Right lung (tissue), 5 donors: ENCODE data around the gene PIP4K2B. TPM values are rescaled to one million over a fixed set of nuclear protein-coding genes. Genes with fewer than 3 reads are reported as not detected.
A peak's percentile ranks its signal among the peaks of the same experiment; 100 is the strongest.
"Not testable (repeated sequence)": the region's sequence is repeated elsewhere in the genome, so short reads cannot be mapped to it uniquely, and the experiment has no call there.

Experiments used
- DNase-seq, 2 donors: peaks; one replicate each; pipeline ENCODE4 v3.0.0-alpha.2; 2013
- polyA plus RNA-seq, 5 donors: library from polyadenylated mRNA; unstranded; fragments of 120-200 nt; gene quantifications; one replicate each; pipeline versions ENCODE4 v1.2.1 to v1.2.3, GENCODE V29; 2013; ENCODE audit warnings: inconsistent platforms in 1 of 5, low replicate concordance in 1 of 5; ENCODE audit not compliant: insufficient read length in 5 of 5, insufficient read depth in 1 of 5

PIP4K2B gene
- polyA plus RNA-seq, 5 donors: 80.6 to 92.5 (median 84.1) TPM

- DNase-seq: no peak
These were observed 67.6 kb downstream of the PIP4K2B start for GRCh38 chr17:38731526-38732294.

- DNase-seq: no peak
These were observed 68.6 kb downstream of the PIP4K2B start for GRCh38 chr17:38730526-38731379.

GRCh38 chr17:38729886-38730525 lies 69.3 kb downstream of the PIP4K2B start, which contains the start of gene CISD3:
CISD3 (plus strand) TSS chr17:38730341; CDS start chr17:38730359, 18 bp downstream.
- DNase-seq: peak; percentile 82 to 84

- no peak for DNase-seq
These were observed 69.9 kb downstream of the PIP4K2B start for GRCh38 chr17:38729368-38729885.

- DNase-seq: no peak
These were observed 71.0 kb downstream of the PIP4K2B start for GRCh38 chr17:38728290-38728831.

- DNase-seq: no peak
These were observed 71.6 kb downstream of the PIP4K2B start for GRCh38 chr17:38727736-38728135.

- DNase-seq: not testable (repeated sequence)
These were observed 73.2 kb downstream of the PIP4K2B start for GRCh38 chr17:38726145-38726544.

GRCh38 chr17:38725066-38725465 lies 74.3 kb downstream of the PIP4K2B start:
- DNase-seq: no peak

- DNase-seq: no peak
These were observed 74.9 kb downstream of the PIP4K2B start for GRCh38 chr17:38724337-38724988.

- DNase-seq: no peak
These were observed 77.6 kb downstream of the PIP4K2B start for GRCh38 chr17:38721802-38722201.

- no peak for DNase-seq
These were observed 78.4 kb downstream of the PIP4K2B start for GRCh38 chr17:38720941-38721340.

- DNase-seq: no peak
These were observed 79.3 kb downstream of the PIP4K2B start for GRCh38 chr17:38719943-38720641.

- no peak for DNase-seq
These were observed 79.9 kb downstream of the PIP4K2B start for GRCh38 chr17:38719289-38719942.

GRCh38 chr17:38717139-38717745 lies 82.1 kb downstream of the PIP4K2B start:
- DNase-seq: no peak

GRCh38 chr17:38716368-38717005 lies 82.9 kb downstream of the PIP4K2B start:
- no peak for DNase-seq
